ENCODE results near the gene GPSM3.
A peak's percentile ranks its signal among the peaks of the same experiment; 100 is the strongest.
"Not testable (repeated sequence)": the region's sequence is repeated elsewhere in the genome, so short reads cannot be mapped to it uniquely, and the experiment has no call there.

The GPSM3 gene

DNA sequence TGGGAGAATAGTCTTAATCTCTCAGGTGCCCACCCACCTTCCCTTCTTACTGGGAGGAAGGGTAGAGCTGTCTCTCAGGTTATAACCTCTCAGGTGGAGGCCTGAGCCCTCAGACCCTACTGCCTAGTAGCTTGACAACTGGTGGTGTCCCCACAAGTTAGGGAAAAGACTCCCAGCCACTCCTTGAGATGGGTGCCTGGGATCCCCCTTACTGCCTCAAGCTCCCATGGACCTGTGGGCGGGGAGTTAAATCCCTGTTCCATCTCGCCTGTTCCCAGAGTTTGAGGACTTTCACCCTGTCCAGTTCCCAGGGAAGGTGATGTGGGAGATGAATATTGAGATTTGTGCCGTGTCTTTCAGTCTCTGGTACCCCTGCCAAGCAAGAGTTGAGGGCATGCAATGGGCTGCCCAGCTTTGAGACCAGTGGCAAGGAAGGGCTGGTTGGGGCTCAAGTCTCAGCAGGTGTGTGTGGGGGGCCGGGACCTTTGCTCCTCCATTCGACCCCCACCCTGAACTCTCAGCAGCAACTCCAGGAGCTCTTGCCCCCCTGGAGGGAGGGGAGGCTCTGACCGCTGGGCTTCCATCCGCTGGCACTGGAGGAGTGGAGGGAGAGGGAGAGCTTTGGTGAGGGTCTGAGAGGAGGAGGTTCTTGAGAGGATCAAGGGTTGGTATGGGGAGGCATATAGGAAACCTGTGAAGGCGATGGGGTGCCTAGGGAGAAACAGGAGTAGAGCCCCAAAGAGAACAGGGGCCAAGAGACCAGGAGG lies 1.3 kb downstream of the GPSM3 start:
- no peak for DNase-seq (ENCODE audit: extremely low spot score)
- CTCF ChIA-PET = no interaction called here
- no peak for TF ChIP-seq TARDBP (IDR thresholded peaks at IDR 0.05)
- TF ChIP-seq BHLHE40 (IDR thresholded peaks at IDR 0.05; ENCODE audit: borderline replicate concordance) = no peak
- no peak for TF ChIP-seq ELF4 (IDR thresholded peaks at IDR 0.05)
- TF ChIP-seq ARNT (IDR thresholded peaks at IDR 0.05) = no peak
- no peak for TF ChIP-seq HDGF (IDR thresholded peaks at IDR 0.05; ENCODE audit: borderline replicate concordance)
- TF ChIP-seq FOXK2 (IDR thresholded peaks at IDR 0.05) = no peak
- TF ChIP-seq NFRKB (IDR thresholded peaks at IDR 0.05) = no peak
- no peak for TF ChIP-seq L3MBTL2 (conservative IDR thresholded peaks at IDR 0.05)
- no peak for TF ChIP-seq CTBP1 (IDR thresholded peaks at IDR 0.05; ENCODE audit: borderline replicate concordance)
- no peak for TF ChIP-seq LEF1 (IDR thresholded peaks at IDR 0.05; ENCODE audit: borderline replicate concordance)
- TF ChIP-seq SUZ12 (IDR thresholded peaks at IDR 0.05) = no peak
- no peak for TF ChIP-seq SP1 (IDR thresholded peaks at IDR 0.05)
- no peak for TF ChIP-seq FOXM1 (IDR thresholded peaks at IDR 0.05; ENCODE audit: borderline replicate concordance)
- TF ChIP-seq FOXA1 (IDR thresholded peaks at IDR 0.05) = no peak
- no peak for TF ChIP-seq ZNF384 (IDR thresholded peaks at IDR 0.05)
- TF ChIP-seq, protein P1, sequence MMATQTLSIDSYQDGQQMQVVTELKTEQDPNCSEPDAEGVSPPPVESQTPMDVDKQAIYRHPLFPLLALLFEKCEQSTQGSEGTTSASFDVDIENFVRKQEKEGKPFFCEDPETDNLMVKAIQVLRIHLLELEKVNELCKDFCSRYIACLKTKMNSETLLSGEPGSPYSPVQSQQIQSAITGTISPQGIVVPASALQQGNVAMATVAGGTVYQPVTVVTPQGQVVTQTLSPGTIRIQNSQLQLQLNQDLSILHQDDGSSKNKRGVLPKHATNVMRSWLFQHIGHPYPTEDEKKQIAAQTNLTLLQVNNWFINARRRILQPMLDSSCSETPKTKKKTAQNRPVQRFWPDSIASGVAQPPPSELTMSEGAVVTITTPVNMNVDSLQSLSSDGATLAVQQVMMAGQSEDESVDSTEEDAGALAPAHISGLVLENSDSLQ (IDR thresholded peaks at IDR 0.05) = no peak
- POLR2A ChIA-PET = interaction anchor here (1.1 to 11.7 kb wide), 3 partner anchors 13 to 63 kb away, joined by 9 to 153 read pairs (median 9); partner anchors contain the start of genes AGPAT1, ATF6B, FKBPL and RNF5

DNA sequence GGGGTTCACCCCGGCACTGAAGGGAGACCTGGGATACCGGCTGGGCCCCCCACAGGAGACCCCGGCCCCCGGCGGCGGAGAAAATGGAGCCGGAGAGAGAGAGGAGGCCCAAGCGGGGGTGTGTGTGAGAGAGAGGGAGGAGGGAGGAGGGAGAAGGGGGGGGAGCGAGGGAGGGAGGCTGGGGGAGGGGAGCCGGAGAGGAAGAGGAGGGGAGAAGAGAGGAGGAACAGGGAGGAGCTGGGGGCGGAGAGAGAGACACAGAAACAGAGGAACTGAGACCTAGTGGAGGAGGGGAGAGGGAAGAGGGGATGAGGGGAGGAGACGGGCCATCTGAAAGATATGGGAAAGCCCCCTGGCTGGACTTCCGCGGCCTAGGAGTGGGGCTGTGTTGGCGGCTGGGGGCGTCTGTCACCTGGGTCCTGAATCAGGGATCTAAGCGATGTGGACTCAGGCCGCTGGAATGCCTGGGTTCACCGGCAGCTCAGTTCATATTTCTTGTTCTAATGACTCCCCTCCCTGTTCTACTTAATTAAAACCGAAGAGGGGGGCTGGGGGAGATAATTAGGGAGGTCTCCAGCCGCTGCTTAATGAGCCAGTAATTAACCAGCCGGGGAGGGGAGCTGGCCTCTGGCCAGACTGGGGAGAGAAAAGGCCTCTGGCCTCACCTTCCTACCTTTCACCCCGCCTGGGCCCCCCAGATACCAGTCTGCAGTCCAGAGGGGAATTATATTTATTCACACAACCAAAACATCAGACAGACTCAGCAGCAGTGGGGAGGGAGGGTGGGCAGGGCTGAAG lies 2.2 kb downstream of the GPSM3 start, which contains the start of gene PBX2:
Gene PBX2, minus strand, starts transcription at position 149 of the 798 bp plus-strand sequence. CDS start 287 bp downstream, outside the sequence.
- CTCF ChIA-PET = no interaction called here
- DNase-seq (ENCODE audit: extremely low spot score) = peak; percentile 49
- POLR2A ChIA-PET = interaction anchor here (0.5 to 11.7 kb wide), 5 partner anchors 12 to 62 kb away, joined by 3 to 153 read pairs (median 9); partner anchors contain the start of genes AGPAT1, ATF6B, FKBPL and RNF5
- TF ChIP-seq ARNT (IDR thresholded peaks at IDR 0.05) (no peak), TARDBP (IDR thresholded peaks at IDR 0.05) (no peak), BHLHE40 (IDR thresholded peaks at IDR 0.05; ENCODE audit: borderline replicate concordance) (no peak), FOXK2 (IDR thresholded peaks at IDR 0.05) (no peak), HDGF (IDR thresholded peaks at IDR 0.05; ENCODE audit: borderline replicate concordance) (no peak), FOXM1 (IDR thresholded peaks at IDR 0.05; ENCODE audit: borderline replicate concordance) (no peak), L3MBTL2 (conservative IDR thresholded peaks at IDR 0.05) (no peak)

DNA sequence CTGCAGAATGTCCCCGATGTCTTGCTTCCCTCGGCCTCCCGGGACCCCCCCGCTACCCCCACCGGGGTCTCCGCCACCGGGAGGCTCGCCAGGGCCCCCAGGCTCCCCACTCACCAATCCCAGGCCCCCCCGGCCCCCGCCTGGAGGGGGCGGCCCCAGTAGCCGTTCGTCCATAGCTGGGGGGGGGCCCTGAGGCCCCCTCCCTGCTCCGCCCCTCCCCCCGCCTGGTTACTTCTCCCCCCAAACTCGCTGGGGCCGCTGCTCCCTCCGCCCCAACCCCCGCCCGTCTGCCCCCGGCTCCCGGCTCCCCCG lies 2.7 kb downstream of the GPSM3 start:
- ChIA-PET CTCF (no interaction called here), POLR2A (interaction anchor here (1.0 to 11.7 kb wide), 3 partner anchors 12 to 61 kb away, joined by 3 to 153 read pairs (median 9); partner anchors contain the start of genes AGPAT1, ATF6B and RNF5)
- DNase-seq (ENCODE audit: extremely low spot score) = no peak
- TF ChIP-seq TARDBP (IDR thresholded peaks at IDR 0.05) (no peak), SUZ12 (IDR thresholded peaks at IDR 0.05) (no peak), ARNT (IDR thresholded peaks at IDR 0.05) (no peak), FOXM1 (IDR thresholded peaks at IDR 0.05; ENCODE audit: borderline replicate concordance) (no peak; the same call in 1 of the 2 replicates), CTBP1 (IDR thresholded peaks at IDR 0.05; ENCODE audit: borderline replicate concordance) (no peak), NFRKB (IDR thresholded peaks at IDR 0.05) (no peak), L3MBTL2 (conservative IDR thresholded peaks at IDR 0.05) (no peak), FOXA1 (IDR thresholded peaks at IDR 0.05) (no peak), SP1 (IDR thresholded peaks at IDR 0.05) (no peak), HDGF (IDR thresholded peaks at IDR 0.05; ENCODE audit: borderline replicate concordance) (no peak)
- TF ChIP-seq, protein P1 (IDR thresholded peaks at IDR 0.05) = no peak

DNA sequence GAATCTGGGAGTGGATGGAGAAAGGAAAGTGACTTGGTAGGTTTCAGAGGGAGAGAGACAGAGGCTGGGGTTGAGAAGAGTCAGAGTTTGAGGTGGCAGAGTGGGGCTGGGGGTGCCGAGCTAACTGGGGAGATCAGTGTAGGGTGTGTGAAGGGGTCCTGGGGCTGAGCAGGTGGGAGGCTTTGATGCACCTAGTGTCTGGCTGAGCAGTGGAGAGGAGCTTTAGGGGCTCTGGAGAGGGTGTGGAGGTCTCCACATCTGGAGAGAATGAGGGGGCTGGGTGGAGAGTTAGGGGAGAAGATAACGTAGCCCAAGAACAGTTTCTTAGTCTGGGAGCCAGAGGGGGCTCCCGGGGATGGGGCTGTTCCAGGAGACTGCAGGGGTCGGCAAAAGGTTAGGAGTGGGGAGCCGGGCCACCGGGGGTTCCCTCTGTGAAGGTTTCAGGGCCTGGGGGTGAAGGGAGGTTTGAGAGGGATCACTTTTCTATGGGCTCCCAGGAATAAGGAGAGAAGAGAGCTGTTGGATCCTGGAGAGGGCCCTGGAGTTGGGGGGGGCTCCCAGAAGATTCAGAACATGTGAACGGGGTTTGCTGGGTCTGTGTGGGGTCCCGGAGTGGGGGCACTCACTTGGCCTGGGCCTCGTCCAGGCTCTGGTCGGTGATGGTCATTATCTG lies 3.2 kb downstream of the GPSM3 start:
- DNase-seq (ENCODE audit: extremely low spot score) = no peak
- ChIA-PET POLR2A (interaction anchor here (11.7 kb wide), 1 partner anchor 11 kb away, joined by 153 read pairs; the partner anchor contains the start of genes AGPAT1 and RNF5), CTCF (interaction anchor here (0.6 kb wide), 1 partner anchor 91 kb away, joined by 4 read pairs; no protein-coding TSS in a partner anchor)
- TF ChIP-seq FOXM1 (IDR thresholded peaks at IDR 0.05; ENCODE audit: borderline replicate concordance) (0 out of 2 replicates have a peak, but pooled peaks have one; percentile 45), SP1 (IDR thresholded peaks at IDR 0.05) (no peak)

DNA sequence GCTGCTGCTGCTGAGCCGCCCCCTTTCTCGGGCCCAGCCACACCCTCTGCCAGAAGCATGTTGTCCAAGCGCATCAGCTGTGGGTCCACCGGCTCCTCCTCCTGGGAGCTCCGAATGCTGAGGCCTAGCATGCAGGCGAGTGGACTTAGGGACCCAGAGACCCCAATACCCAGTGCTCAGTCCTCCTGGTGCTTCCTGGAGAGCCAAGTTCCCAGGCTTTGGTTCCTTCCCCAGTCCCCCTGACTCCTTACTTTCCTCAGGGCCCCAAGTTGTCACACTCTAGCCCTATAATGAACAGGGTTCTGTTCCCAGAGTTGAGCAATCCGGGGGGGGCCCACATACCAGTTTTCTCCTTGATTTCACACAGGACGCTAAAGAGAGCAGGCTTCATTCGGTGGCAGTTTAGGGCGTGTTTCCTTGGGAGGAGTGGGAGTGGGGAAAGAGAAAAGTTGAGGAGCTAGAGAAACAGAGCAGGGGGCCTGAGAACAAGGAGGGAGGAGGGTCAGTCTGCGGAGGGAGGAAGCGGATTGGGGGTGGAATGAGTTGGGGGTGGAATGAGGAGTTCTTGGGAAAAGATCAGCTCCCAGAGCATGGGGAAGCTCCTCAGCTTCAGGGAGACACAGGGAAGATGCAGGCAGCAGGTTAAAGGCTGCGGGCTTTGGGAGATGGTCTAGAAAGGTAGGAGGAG lies 3.9 kb downstream of the GPSM3 start:
- no peak for DNase-seq (ENCODE audit: extremely low spot score)
- ChIA-PET POLR2A (interaction anchor here (11.7 kb wide), 1 partner anchor 10 kb away, joined by 153 read pairs; the partner anchor contains the start of genes AGPAT1 and RNF5), CTCF (interaction anchor here (0.6 kb wide), 1 partner anchor 90 kb away, joined by 4 read pairs; no protein-coding TSS in a partner anchor)
- TF ChIP-seq FOXA1 (IDR thresholded peaks at IDR 0.05) = no peak

DNA sequence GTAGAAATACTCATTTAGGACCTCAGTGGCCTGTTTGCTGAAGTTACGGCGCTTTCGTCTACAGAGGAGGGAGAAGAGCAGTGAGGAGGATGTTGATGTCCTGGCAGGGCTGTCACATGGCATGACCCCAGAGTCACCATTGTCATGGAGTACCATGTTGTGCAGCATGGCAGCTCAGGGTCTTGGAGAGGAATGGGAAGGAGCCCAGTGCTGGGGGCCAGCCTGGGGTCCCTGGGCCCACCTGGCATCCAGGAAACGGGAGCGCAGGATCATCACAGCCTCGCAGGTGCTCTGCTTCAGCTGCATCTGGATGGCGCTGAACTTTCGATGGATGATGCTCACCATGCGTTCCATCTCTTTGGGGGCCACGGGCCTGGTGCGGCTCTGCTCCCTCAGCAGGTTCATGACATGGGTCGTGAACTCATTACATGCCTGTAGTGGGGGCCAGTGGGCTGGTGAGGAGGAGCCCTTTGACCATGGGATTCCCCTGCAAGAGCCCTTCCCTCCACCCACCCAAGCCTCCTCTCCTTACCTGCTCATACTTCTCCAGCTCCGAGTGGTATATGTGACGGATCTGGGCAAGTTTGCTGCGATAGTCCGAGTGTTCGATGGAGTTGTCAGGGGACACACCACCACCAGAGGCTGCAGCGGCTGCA lies 4.6 kb downstream of the GPSM3 start:
- CTCF ChIA-PET; DNase-seq (ENCODE audit: extremely low spot score): not testable (repeated sequence)
- POLR2A ChIA-PET = interaction anchor here (11.7 kb wide), 1 partner anchor 10 kb away, joined by 153 read pairs; the partner anchor contains the start of genes AGPAT1 and RNF5

All from HEK293T (cell line).